Duodenal mucosa (tissue), 2 donors: Measurements from ENCODE around the gene PLCB1.

Experiments used
- H3K27ac ChIP-seq: one replicate; pipeline ENCODE4 v1.7.0; 2013; ENCODE audit warnings: low read depth, low read length
- H3K27me3 ChIP-seq, 2 donors: one replicate each; pipeline ENCODE4 v1.7.0; 2013; ENCODE audit warnings: low read length in 2 of 2, control low read depth in 1 of 2; ENCODE audit not compliant: insufficient read depth in 2 of 2, control insufficient read depth in 1 of 2
- H3K36me3 ChIP-seq, 2 donors: one replicate each; pipeline ENCODE4 v1.7.0; 2013; ENCODE audit warnings: low read length in 2 of 2, control low read depth in 1 of 2; ENCODE audit not compliant: insufficient read depth in 2 of 2, control insufficient read depth in 1 of 2
- H3K4me1 ChIP-seq, 2 donors: one replicate each; pipeline ENCODE4 v1.7.0; 2013; ENCODE audit warnings: low read length in 2 of 2, control low read depth in 1 of 2; ENCODE audit not compliant: insufficient read depth in 2 of 2, control insufficient read depth in 1 of 2
- H3K4me3 ChIP-seq, 2 donors: one replicate each; pipeline ENCODE4 v1.7.0; 2013; ENCODE audit warnings: low read length in 2 of 2, low read depth in 1 of 2
- H3K9ac ChIP-seq, 2 donors: one replicate each; pipeline ENCODE4 v1.7.0; 2013; ENCODE audit warnings: low read length in 2 of 2, low read depth in 1 of 2
- H3K9me3 ChIP-seq, 2 donors: one replicate each; pipeline ENCODE4 v1.7.0; 2013; ENCODE audit warnings: low read length in 2 of 2, control low read depth in 1 of 2; ENCODE audit not compliant: control insufficient read depth in 1 of 2

The PLCB1 gene

DNA sequence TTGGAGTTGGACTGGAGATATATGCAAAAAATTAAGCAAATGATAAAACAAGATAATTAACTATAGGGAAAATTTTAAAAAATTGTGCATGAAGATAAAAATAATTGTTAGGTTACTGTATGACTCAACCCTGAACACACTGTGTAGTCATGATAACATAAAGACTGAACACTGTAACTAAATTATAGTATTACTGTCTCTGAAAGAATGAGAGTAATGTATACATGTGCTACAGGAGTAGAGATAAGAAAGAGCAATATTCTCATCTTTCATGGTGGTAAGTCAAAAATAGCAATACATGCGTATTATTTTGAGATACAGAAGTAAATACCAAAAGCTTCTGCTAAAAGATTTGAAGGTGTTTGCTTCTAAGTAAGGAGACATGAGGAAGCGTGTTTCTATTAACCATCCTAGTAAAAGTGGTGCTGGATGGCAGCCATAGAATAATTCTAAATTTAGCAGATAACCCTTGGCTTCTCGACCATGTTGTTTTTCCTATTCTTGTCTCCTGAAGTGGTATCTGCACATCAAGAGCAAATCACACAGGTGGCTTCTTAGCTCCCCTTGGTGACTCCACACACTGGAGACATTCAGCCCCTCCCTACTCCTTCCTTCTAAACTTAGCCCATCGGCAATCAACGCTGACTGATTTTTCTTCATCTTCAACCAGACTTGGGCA, 546.2 kb downstream of the PLCB1 start:
- no peak overlapping the region for H3K4me3 ChIP-seq
- H3K4me1 ChIP-seq = no peaks in the 10 kb centered on the region
- no peak overlapping the region for H3K9ac ChIP-seq
- no peaks in the 10 kb centered on the region for H3K9me3 ChIP-seq
- no peak overlapping the region for H3K27ac ChIP-seq
- no peaks in the 10 kb centered on the region for H3K27me3 ChIP-seq
- no peaks in the 10 kb centered on the region for H3K36me3 ChIP-seq

DNA sequence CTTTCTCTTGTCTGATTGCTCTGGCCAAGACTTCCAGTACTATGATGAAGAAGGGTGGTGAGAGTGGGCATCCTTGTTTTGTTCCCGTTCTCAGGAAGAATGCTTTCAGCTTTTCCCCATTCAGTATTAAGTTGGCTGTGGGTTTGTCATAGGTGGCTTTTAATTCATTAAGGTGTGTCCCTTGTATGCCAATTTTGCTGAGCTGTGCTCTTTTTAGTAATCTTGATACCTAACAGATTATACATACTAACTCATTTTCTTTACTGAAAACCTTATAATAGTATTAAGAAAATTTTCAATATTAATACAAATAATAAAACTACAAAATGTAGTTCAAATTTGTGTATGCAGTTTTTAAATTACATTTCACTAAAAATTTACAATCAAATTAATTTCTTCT, 557.3 kb downstream of the PLCB1 start:
- no peaks in the 10 kb centered on the region for H3K27me3 ChIP-seq
- no peaks in the 10 kb centered on the region for H3K36me3 ChIP-seq
- no peaks in the 10 kb centered on the region for H3K4me1 ChIP-seq
- H3K27ac ChIP-seq = no peak overlapping the region
- H3K4me3 ChIP-seq = no peak overlapping the region
- no peak overlapping the region for H3K9ac ChIP-seq
- H3K9me3 ChIP-seq = peaks cover 4 to 5% of the 10 kb centered on the region in 2 donors

DNA sequence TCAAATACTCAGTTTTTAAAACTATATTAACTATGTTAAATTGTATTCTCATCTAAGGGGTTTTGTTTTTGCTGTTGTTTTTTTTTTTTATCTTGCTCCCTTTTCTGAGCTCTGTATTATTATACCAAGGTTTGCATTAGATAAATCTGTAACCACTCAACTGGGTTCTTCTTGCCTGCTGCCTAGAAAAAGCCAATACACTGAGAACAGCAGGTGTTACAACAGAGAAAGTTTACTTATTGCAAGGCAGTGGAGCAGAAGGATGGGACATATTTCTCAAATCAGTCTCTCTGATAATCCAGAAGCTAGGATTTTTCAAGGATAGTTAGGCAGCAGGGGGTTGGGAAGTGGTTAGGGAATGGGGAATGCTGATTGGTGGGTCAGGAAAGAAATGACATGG, 558.0 kb downstream of the PLCB1 start:
- Histone ChIP-seq H3K27me3 (no peaks in the 10 kb centered on the region), H3K4me3 (no peak overlapping the region), H3K36me3 (no peaks in the 10 kb centered on the region), H3K4me1 (no peaks in the 10 kb centered on the region), H3K9me3 (peaks cover 4 to 5% of the 10 kb centered on the region in 2 donors), H3K27ac (no peak overlapping the region), H3K9ac (no peak overlapping the region)

DNA sequence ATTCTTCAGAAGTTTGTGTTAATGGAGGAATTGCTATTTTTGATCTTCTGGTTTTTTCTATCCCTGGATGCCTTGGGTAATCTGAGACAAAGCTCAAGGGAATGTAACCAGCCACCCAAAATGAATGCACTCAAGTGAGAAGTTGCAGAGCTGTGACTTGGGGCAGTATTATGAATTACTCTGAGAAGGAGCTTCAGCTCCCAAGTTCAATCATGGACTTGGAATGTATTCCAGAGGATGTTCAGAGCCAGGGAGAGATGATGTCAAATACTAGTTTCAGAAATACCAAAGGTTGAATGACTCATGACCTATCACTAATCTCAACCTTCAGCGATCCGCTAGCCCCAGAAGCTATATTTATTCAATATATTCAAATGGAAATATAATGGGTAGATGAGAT, 561.6 kb downstream of the PLCB1 start:
- no peak overlapping the region for H3K4me3 ChIP-seq
- H3K4me1 ChIP-seq = no peaks in the 10 kb centered on the region
- H3K27ac ChIP-seq = no peak overlapping the region
- peaks cover 4 to 5% of the 10 kb centered on the region in 2 donors for H3K9me3 ChIP-seq
- no peak overlapping the region for H3K9ac ChIP-seq
- H3K36me3 ChIP-seq = no peaks in the 10 kb centered on the region
- H3K27me3 ChIP-seq = no peaks in the 10 kb centered on the region

DNA sequence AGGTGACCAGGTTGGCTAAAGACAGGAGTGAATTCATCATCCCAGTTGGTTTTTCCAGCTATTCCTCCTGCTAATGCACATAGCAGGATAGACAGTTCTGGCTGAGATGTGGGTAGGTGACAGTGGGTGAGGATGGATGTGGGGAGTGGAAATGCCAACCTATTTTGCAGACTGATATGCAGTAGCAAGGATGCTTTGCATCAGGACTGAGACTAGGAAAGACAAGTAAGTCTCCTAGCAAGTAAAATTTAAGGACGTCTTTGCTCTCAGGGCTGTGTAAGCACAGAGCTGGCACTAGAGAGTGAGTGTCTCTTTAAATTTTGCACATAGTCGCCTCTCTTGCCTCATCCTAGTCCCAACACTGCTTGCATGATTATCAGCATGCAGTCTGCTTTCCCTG, 568.7 kb downstream of the PLCB1 start:
- Histone ChIP-seq H3K27ac (no peak overlapping the region), H3K9me3 (no peaks in the 10 kb centered on the region), H3K4me3 (no peak overlapping the region), H3K36me3 (no peaks in the 10 kb centered on the region), H3K4me1 (no peaks in the 10 kb centered on the region), H3K27me3 (no peaks in the 10 kb centered on the region), H3K9ac (no peak overlapping the region)

DNA sequence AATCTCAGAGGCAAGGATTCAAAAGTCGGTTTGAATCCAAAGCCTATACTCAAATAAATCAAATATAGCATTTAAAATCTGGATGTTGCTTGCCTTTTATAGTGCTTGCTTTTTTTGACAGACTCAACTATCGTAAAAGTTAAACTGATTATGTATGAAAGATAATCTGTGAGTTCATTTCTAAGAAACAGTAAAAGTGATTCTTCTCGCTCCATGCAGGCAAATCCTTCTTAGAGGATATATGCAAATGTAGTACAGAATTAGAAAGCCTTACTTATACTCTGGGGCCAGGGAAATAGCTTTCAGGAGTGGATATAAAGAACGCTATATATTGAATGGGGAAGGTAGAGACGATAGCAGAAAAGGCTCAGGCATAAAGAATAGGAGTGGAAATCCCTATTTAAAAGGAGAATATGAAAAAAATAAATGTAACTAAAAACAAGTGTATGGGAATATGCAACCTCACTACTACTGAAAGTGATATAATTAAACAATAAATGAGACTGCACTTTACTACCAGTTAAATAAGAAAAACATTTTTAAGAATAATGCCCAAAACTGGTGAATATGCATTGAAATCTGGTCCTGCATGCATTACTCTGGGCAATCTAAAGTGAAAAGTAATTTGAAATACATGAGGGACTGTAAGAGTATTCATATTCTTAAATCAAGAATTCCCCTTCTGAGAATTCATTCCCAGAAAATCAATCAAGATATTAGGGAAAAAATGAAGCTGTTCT, 575.1 kb downstream of the PLCB1 start:
- Histone ChIP-seq H3K27ac (no peak overlapping the region), H3K36me3 (no peaks in the 10 kb centered on the region), H3K27me3 (no peaks in the 10 kb centered on the region), H3K4me3 (no peak overlapping the region), H3K4me1 (no peaks in the 10 kb centered on the region), H3K9me3 (no peaks in the 10 kb centered on the region), H3K9ac (no peak overlapping the region)

DNA sequence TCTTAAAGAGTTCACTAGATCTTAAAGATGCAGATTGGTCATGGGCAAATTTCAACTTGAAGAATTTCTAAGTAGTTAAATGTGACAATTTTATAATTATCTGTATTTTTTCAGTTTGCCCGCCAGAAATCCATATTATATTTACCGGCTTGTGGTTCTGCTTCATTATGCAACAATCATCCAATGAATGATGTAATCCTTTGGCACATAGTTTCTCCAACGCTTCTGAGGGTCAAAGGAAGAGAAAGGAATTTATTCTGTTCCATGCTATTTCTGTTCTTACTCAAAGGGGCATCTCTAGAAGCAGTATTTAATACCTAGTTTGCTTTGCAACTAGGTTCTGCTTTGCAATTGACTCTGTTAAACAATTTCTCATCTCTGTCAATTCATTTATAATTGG, 577.6 kb downstream of the PLCB1 start:
- Histone ChIP-seq H3K9me3 (no peaks in the 10 kb centered on the region), H3K9ac (no peak overlapping the region), H3K36me3 (no peaks in the 10 kb centered on the region), H3K4me3 (no peak overlapping the region), H3K4me1 (no peaks in the 10 kb centered on the region), H3K27ac (no peak overlapping the region), H3K27me3 (no peaks in the 10 kb centered on the region)

DNA sequence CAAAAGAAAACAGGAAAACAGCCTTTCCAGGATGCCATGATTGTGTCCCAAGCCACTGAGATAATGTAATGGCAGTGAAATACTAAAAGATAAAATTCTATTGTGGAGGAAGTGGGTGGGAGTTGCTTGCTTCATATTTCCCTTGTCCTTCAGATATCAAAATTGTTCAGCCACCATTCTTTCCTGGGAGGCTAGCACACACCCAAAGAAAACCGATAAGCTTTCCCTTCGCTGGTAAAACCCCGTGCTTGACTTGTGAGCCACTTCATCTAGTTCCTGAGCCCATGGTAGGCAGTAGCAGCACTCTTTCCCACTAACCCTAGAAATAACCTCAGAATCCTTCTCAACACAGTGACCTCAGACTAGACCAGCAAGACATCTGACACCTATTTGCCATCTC, 579.4 kb downstream of the PLCB1 start:
- Histone ChIP-seq H3K9ac (no peak overlapping the region), H3K36me3 (no peaks in the 10 kb centered on the region), H3K9me3 (no peaks in the 10 kb centered on the region), H3K27ac (no peak overlapping the region), H3K4me1 (no peaks in the 10 kb centered on the region), H3K27me3 (no peaks in the 10 kb centered on the region), H3K4me3 (no peak overlapping the region)

DNA sequence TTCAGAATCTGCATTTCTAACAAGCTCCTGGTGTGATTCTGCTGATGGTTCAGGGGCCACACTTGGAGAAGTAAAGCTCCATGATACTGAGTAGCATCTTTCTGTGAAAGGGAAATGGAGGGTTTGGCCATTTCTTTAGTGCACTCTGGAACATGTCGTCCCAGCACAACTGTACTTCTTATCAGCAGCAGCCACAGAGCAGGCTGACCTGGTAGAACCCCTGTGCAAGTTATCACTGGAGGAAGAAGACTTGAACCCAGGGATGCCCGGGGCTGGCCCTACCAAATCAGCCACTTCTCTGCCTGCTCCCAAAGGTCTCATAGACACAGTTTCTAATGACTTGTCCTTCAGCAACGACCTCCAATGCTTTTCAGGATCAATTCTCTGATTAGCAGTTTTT, 582.1 kb downstream of the PLCB1 start:
- Histone ChIP-seq H3K9me3 (no peaks in the 10 kb centered on the region), H3K4me3 (no peak overlapping the region), H3K27me3 (no peaks in the 10 kb centered on the region), H3K27ac (no peak overlapping the region), H3K36me3 (no peaks in the 10 kb centered on the region), H3K4me1 (no peaks in the 10 kb centered on the region), H3K9ac (no peak overlapping the region)

DNA sequence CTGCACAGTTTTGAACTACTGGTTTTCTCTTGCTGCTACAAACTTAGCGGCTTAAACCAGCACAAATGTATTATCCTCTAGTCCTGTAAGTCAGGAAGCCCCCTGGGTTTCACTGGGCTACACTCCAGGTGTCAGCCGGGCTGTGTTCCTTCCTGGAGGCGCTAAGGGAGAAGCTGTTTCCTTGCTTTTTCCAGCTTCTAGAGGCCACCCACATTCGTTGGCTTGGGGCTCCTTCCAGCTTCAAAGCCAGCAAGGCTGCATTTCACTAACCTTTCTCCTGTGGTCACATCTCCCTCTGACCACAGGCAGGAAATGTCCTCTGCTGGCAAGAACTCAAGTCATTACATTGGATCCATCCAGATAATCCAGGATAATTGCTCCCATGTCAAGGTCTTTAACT, 586.2 kb downstream of the PLCB1 start:
- H3K4me1 ChIP-seq = no peaks in the 10 kb centered on the region
- no peaks in the 10 kb centered on the region for H3K36me3 ChIP-seq
- no peak overlapping the region for H3K4me3 ChIP-seq

More for the DNA sequence above, 586.2 kb downstream of the PLCB1 start:
- Histone ChIP-seq H3K9ac (no peak overlapping the region), H3K27ac (no peak overlapping the region), H3K27me3 (no peaks in the 10 kb centered on the region), H3K9me3 (no peaks in the 10 kb centered on the region)
